Liver (tissue), 3 donors: Measurements from ENCODE around the gene ABCC3.

Experiments
- EGR1 ChIP-seq, 2 donors: IDR thresholded peaks; 2 replicates each; pipeline ENCODE4 v1.6.1; 2016 to 2018; ENCODE audit warnings: antibody characterized with exemption in 2 of 2, low read depth in 2 of 2
- FOXA2 ChIP-seq: IDR thresholded peaks from 2 replicates; pipeline ENCODE4 v1.6.1; 2016; ENCODE audit warnings: antibody characterized with exemption
- MAX ChIP-seq: IDR thresholded peaks from 2 replicates; pipeline ENCODE4 v1.6.1; 2016; ENCODE audit warnings: antibody characterized with exemption
- RAD21 ChIP-seq, 2 donors: IDR thresholded peaks; 2 replicates each; pipeline ENCODE4 v1.6.1; 2016; ENCODE audit warnings: antibody characterized with exemption in 2 of 2, mild to moderate bottlenecking in 2 of 2
- YY1 ChIP-seq: IDR thresholded peaks from 2 replicates; pipeline ENCODE4 v1.6.1; 2016; ENCODE audit warnings: antibody characterized with exemption, mild to moderate bottlenecking
- ZBTB33 ChIP-seq: IDR thresholded peaks from 2 replicates; pipeline ENCODE4 v1.6.1; 2016; ENCODE audit warnings: antibody characterized with exemption
- TF ChIP-seq, protein P1 (sequence below): fragments of 150-350 bp; IDR thresholded peaks from 2 replicates; pipeline ENCODE4 v1.5.1; 2017; ENCODE audit warnings: improper control_type of control experiment, low read depth, low read length; ENCODE audit not compliant: missing input control
- donor health status: healthy.
- donor health status: healthy.

DNA sequence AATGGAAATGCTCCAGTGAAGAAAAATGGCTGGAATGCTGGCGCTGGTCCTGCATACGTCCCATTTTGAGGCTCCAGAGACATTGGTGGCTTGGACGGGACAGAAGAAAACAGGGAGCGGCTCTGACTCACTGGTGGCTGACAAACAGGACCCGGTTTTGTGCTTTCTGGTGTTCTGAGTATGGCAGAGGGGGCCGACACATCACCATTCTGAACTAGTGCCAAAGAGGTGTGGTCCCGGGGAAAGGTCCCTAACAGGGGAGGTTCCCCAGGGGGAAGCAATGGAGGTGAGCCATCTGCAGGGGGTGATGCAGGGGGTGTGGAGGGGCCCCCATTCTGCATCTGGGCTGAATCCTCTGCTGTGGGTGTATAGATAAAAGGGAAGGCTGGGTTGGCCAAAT is 64.7 kb downstream of the ABCC3 start:
- TF ChIP-seq RAD21 (IDR thresholded peaks at IDR 0.05) (no peak), EGR1 (IDR thresholded peaks at IDR 0.05; ENCODE audit: low read depth in 2 of 2) (no peak), ZBTB33 (no peak), MAX (no peak), FOXA2 (no peak), YY1 (no peak)
- TF ChIP-seq, protein P1, sequence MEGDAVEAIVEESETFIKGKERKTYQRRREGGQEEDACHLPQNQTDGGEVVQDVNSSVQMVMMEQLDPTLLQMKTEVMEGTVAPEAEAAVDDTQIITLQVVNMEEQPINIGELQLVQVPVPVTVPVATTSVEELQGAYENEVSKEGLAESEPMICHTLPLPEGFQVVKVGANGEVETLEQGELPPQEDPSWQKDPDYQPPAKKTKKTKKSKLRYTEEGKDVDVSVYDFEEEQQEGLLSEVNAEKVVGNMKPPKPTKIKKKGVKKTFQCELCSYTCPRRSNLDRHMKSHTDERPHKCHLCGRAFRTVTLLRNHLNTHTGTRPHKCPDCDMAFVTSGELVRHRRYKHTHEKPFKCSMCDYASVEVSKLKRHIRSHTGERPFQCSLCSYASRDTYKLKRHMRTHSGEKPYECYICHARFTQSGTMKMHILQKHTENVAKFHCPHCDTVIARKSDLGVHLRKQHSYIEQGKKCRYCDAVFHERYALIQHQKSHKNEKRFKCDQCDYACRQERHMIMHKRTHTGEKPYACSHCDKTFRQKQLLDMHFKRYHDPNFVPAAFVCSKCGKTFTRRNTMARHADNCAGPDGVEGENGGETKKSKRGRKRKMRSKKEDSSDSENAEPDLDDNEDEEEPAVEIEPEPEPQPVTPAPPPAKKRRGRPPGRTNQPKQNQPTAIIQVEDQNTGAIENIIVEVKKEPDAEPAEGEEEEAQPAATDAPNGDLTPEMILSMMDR = no peak
